Measurements from ENCODE around the gene RNF121.

RNF121 gene

GRCh38 chr11:72039856-72040401, 111.1 kb downstream of the RNF121 start:
- peak; percentile 9 for DNase-seq

- DNase-seq, result peak; percentile 88
Observed at GRCh38 chr11:72040491-72041363, 111.9 kb downstream of the RNF121 start.

- peak; percentile 70 for DNase-seq
Observed at GRCh38 chr11:72041364-72042063, 112.7 kb downstream of the RNF121 start.

GRCh38 chr11:72042064-72042745, 113.4 kb downstream of the RNF121 start:
- no peak for DNase-seq

GRCh38 chr11:72045849-72046248, 117.0 kb downstream of the RNF121 start:
- DNase-seq, result no peak
